PFSK-1 (cell line): Measurements from ENCODE around the gene EIF3A.

Experiments
- FOXP2 ChIP-seq: optimal IDR thresholded peaks from 2 replicates; pipeline ENCODE3; 2011; ENCODE audit warnings: borderline replicate concordance, control low read depth, inconsistent platforms; ENCODE audit not compliant: insufficient read depth; ENCODE audit errors: extremely low read length, extremely low read depth
- POLR2AphosphoS5 ChIP-seq: IDR thresholded peaks from 2 replicates; pipeline ENCODE4 v1.6.1; 2012; ENCODE audit warnings: low read depth, mild to moderate bottlenecking, control low read depth, low read length, moderate library complexity
- REST ChIP-seq, 2 experiments: IDR thresholded peaks; 2 replicates each; pipeline versions ENCODE4 v1.6.1 to v1.8.0; 2011 to 2012; ENCODE audit warnings: low read depth in 2 of 2, low read length in 2 of 2, control low read depth in 1 of 2, inconsistent platforms in 1 of 2, mild to moderate bottlenecking in 1 of 2, moderate library complexity in 1 of 2; ENCODE audit not compliant: insufficient read depth in 1 of 2
- SIN3A ChIP-seq: IDR thresholded peaks from 2 replicates; pipeline ENCODE4 v1.6.1; 2012; ENCODE audit warnings: mild to moderate bottlenecking, low read length, moderate library complexity, borderline replicate concordance; ENCODE audit not compliant: insufficient read depth
- TAF1 ChIP-seq: IDR thresholded peaks from 2 replicates; pipeline ENCODE4 v1.6.1; 2012; ENCODE audit warnings: low read length, control low read depth, borderline replicate concordance; ENCODE audit not compliant: insufficient read depth

- no peak for TF ChIP-seq REST (IDR thresholded peaks at IDR 0.05; ENCODE audit: insufficient read depth in 1 of 2, low read depth in 2 of 2, low read length in 2 of 2)
- no peak for TF ChIP-seq FOXP2
- no peak for TF ChIP-seq SIN3A
- TF ChIP-seq POLR2AphosphoS5, result no peak
- TF ChIP-seq TAF1, result peak; percentile 22; the same call in 1 of the 2 replicates
Observed at GRCh38 chr10:119006451-119007210, 74.0 kb downstream of the EIF3A start.
